GM19438 (cell line): ENCODE measurements around the gene SMAD5.

Experiments
- ATAC-seq: cut with Tn5 transposase; IDR thresholded peaks from one replicate; pipeline ENCODE4 v1.9.1; 2021; ENCODE audit warnings: low read depth; ENCODE audit not compliant: unreplicated experiment

The SMAD5 gene

DNA sequence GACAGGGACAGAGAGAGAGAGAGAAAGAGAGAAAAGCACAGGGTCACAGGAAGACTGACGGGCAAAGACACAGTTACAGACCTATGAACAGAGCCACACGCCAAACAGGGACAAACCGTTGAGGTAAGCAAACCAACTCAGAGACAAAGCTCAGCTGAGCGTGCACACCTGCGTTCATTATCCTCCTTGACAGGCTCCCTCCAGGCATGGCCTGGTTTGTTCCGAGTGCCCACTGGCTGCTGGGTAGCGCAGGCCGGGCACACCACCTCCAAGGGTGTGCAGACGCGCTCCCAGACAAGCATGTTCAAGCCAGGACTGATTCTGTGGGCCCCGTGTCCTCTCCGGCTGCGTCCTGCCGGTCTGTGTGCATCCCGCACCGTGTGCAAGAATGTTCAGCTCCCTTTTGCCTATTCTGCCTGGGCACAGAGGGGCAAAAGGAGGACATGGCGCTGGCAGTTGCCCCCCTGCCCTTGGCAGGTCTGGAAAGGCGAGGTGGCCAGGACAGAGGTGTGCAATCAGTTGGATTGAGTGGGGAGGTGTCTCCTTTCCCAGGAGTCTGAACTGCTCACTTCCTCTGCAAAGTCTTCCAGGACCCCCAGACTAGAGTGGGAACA is 60.8 kb downstream of the SMAD5 start:
- ATAC-seq, result no peak

DNA sequence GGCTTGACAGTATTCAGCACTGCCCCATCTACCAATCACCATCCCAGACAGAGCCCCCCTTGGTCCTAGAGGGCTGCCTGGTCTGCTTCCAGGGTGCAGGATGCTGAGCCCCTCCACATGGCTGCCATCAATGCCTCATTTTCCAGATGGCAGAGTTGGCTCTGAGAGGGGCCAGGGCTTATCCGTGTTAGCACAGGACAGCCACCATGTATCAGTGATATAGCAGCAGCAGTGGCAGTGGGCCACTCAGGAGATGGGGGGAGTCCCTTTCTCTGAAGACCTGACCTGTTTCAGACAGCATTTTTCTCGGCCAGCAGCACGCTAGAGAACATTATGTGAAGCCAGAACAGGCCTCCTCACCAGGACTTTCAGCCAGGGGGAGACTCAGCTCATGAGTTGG is 61.9 kb downstream of the SMAD5 start:
- ATAC-seq, result no peak

DNA sequence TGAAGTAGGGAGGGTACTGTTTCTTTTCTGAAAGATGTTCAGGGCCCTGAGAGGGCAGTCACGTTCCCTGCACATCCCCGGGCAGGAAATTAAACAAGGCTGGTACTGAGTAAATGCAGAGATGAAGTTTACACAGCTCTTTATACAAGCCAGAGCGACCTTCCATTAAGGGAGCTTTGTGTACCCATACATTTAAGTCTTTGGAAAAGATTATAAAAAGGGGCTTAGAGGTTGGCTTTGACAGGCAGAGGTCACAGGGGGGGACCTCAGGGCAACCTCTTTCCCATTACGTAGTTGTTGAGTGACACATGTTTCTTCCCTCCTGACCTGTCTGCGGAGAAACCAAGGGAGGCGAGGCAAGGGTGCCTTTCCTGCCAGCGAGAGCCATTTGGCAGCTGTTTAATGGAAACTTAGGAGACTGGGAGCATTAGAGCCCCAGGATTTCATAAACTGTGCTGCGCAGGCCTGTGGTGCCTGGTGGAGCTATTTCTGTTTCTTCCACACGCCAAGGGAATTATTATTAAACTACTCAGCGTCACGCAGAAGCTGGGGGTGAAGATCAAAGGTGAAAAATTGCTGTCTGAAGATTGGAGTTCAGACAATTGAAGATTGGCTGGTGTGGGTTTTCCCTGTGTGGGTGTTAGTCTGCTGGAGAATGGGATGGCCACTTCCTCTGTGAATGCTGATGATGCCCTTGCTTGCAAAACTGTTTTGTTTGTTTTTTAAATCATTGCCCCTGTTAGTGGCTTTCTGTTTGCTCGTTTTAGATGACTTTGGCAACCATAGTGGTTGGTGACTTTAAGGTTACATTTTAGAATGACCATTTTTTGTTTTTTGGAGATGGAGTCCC is 63.6 kb downstream of the SMAD5 start:
- no peak for ATAC-seq

- no peak for ATAC-seq
Measured at GRCh38 chr5:136197462-136198142, 65.0 kb downstream of the SMAD5 start.

DNA sequence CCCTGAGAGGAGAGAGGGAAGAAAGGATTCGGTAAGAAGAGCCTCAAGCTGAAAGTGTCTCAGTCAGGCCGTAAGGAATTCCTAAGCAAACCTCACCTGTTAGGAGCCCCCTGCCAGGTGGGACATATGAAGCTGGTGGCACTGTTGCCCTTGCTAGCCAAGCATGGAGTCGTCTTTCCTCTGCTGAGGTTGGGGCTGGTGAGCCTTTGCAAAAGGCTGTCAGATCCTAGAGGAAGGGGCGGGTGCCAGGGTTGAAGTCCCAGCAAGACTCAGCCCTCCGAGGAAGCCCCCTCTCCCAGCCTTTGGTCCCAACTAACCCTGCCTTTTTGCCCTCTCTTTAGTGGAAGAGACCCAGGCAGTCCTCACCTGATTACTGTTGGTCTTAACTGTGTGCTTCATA is 65.8 kb downstream of the SMAD5 start:
- ATAC-seq, result no peak

DNA sequence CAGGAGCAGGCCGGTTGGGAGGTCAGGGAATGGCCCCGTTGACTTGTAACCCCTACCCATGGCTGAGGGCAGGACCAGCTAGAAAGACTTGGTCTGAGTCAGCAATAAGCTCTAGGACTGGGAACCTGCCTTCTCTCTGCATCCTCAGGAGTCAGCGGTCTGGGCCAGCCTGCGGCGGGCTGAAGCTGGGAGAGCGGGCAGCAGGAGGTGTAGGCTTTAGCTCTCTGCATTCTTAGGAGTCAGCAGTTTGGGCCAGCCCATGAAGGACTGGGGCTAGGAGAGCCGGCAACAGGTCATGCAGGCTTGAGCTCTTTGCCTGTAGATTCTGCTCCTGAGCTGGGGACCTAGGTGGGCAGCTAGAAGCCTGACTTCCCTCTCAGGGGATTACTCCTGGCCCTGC is 66.8 kb downstream of the SMAD5 start:
- ATAC-seq, result no peak

GRCh38 chr5:136200130-136200529 is 67.5 kb downstream of the SMAD5 start:
- ATAC-seq, result no peak

DNA sequence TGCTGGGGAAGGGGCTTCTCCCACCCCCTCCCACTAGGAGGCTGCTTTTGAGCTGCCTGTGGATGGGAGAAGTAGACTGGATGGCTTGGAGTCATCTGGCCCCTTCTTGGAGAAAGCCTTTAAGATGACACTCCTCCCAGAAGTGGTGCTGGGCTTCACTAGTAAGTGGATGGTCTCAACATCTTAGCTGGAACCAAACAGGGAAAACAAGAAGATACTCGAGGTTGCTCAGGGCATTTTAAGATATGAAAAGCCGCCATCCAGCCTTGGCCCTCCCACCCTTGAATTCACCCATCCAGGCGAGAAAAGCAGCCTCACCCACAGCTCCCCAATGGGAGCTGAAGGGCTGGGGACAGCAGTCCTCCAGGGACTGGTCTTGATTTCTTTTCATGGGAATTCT is 68.1 kb downstream of the SMAD5 start:
- ATAC-seq, result no peak

DNA sequence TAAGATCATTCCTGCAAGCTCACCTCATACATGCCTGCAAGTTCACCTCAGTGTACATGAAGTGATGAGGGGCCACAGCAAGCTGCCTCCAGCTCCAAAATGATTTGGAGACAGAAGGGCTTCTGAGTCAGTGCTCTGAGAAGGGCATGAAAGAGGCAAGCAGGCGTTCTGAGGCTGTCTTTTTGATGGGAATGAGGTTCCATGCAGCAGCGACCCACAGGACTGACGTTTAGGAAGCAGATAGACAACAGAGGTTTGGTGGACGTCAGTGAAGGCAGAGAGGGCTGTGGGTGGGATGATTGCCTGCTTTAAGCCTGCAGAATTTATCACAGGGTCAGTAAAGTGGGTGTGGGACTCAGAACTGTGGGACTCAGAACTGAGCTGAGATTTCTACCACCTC is 69.2 kb downstream of the SMAD5 start:
- no peak for ATAC-seq

GRCh38 chr5:136202469-136203205 is 70.0 kb downstream of the SMAD5 start:
- no peak for ATAC-seq

- ATAC-seq, result no peak
Measured at GRCh38 chr5:136203303-136203922, 70.8 kb downstream of the SMAD5 start.

DNA sequence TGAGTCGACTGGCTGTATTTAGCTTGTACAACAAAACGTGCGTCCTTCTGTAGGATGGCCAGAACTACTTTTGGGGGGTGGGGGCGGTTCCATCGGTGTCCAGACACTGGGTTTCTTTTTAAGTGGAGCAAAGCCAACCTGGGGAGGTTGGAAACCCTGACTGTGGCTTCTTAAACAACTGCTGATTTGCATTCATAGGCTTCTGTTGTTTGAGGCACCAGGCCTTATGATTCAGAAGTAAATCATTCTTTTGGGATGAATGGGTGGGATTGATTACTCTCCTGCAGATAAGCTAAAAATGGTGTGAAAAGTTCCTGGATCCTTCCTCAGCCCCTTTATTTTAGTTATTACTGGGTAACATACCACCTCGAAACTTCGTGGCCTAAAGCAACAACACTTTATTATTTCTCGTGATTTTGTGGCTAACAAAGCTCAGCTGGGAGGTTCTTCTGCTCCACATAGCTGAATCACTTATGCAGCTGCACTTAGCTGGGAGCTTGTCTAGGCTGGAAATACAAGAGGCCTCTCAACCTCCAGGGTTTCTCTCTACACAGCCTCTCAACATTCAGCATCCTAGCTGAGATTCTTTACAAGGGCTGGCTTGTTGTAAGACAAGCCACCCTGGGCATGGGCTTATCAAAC is 72.5 kb downstream of the SMAD5 start:
- no peak for ATAC-seq

DNA sequence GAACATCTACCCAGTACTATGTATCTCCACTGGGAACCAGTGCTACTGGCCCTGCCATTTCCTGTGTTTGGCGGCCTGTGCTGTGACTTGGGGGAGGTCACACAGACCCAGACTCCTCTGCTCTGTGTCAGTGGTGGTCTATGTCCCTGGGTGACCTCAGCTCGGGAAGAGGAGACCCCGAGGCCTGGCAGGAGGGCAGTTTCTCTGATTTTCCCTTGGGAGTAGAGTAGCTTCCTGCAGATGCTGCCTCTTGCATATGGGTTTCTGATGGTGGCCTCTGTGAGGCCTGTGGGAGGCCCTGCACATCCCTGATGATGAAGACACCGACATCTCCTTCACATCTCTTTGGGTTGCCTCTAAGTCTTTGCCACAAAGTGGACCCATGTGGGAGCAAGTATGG is 73.3 kb downstream of the SMAD5 start:
- no peak for ATAC-seq

DNA sequence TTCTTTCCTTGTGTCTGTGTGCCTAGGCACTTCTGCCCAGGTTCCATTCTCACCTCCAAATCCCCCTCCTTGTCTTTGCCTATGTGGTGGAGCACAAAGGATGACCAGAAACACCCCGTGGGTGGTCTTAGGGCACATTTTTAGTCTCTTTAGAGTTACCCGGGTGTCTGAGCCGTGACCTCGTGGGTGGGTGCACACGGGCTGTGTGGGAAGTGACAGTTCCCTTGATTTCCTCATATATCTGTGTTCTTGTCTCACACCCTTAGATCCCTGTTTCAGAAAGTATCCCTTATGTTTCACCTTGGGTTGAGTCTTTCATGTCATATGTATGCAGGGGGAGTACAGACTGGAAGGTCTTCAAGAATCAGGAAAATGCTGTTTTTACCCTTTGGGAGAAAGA is 73.7 kb downstream of the SMAD5 start:
- ATAC-seq, result no peak

DNA sequence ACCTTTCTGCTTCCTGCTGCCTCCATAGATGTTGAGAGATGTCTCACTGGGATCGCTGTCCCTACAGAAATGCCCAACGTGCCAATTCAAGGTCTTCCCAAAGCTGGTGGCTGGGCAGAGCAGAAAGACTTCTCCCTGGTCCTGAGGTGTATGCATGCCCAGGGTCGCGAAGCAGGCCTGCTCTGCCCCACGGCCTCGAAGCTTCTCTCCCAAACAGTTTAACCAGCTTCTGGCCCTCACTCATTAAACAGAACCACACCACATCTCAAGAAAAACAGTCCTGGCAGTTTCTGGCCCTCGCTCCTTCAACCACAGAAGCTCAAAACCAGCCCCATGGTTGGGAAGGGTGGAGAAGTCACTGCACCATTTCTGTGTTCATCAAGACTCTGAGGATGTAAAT is 75.0 kb downstream of the SMAD5 start:
- ATAC-seq, result no peak

GRCh38 chr5:136208916-136209315 is 76.3 kb downstream of the SMAD5 start:
- ATAC-seq, result no peak

DNA sequence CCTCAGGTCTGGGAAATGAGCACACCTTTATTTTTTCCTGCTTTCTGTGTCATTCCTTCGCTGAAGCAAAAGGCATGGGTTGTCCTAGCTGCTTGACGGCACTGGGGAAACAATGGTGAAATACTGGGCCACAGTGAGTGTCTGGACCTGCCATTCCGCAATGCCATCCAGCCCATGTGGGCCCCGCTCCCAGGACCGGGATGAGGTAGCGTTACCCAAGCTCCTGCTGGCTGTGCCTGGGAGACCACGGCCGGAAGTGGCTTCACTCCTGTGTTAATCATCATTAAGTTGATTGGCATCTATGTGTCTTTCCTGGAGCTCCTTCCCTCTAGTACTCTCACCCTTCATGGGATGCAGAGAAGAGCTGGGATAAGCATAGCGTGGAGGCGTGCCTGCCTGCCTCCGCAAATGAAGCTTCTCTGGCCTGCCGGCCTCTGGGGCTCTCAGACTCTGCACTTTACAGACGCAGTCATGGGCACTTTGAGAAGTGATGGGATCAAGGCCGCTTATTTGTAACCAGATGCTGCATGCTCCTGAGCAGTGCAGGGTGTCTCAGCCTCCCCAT is 76.8 kb downstream of the SMAD5 start:
- no peak for ATAC-seq

DNA sequence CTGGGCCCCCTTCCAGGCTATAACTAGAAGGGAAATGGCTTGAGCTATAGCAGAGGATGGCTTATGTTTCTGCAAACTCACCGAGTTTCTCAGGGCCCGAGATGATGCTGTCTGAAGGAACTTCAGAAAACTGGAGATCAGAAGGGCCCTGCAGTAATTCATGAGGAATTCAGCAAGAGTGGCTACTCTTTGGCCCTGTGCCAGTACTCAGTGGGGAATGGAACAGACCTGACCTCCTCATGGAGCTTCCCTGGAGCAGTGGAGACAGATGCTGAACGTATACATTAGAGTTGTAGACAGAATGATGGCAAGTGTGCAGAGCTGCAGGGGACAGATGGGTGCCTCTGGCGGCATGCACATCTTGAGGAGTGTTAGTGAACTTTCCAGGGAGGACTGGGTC is 77.6 kb downstream of the SMAD5 start:
- no peak for ATAC-seq

DNA sequence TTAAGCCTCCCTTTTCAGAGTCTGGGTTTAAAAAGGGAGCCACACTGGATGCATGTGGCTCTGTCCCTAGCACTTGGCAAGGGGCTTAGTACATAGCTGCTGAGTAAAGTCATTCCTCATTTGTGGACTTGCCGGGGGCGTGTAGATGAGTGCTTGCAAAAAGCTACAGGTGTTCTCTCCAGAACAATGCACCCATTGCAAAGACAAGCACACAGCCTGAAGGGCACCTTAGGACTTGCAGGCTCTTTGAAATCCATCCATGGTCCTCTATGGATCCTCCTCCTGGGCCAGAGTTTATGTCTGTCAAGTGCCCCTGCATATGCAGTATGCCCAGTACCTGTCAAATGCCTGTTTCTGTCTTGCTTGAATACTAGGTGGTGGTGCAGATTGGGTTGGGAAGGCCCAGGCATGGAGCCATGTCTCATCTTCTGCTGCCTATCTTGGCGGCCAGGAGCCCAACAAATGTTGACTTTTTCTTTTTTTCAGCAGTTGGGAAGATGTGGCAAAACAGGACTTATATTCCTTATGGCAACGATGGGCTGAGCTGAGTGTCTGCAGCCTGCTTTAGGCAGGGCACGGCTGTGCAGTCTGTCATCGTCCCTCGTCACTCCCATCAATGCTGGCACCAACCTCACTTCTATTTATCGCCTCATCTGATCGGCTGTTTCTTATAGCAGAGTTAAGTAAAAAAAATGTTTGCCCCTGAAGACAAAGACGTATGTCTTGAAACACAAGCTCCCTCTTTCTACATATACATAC is 78.8 kb downstream of the SMAD5 start:
- ATAC-seq, result no peak
